Measurements from ENCODE around the gene USP53.
"Not testable (repeated sequence)": the region's sequence is repeated elsewhere in the genome, so short reads cannot be mapped to it uniquely, and the experiment has no call there.

USP53 gene

GRCh38 chr4:119229908-119230687 is 17.6 kb downstream of the USP53 start:
- DNase-seq = no peak

GRCh38 chr4:119231491-119231890 is 19.0 kb downstream of the USP53 start:
- DNase-seq = no peak

DNA sequence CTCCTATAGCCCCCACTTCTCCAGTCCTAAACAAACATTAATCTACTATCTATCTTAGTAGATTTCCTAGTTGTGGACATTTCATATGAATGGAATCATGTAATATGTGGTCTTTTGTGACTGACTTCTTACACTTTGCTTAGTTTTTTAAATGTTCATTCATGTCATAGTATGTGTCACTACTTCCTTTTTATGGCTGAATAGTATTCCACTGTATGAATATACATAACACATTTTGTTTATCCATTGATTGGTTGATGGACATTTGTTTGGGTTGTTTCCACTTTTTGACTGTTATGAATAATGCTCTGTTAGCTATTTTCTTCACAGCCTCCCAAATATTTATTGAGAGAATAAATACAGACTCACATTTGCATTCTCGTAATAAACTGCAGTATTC is 19.8 kb downstream of the USP53 start:
- DNase-seq = no peak

- no peak for DNase-seq
Observed at GRCh38 chr4:119233191-119233590, 20.7 kb downstream of the USP53 start.

DNA sequence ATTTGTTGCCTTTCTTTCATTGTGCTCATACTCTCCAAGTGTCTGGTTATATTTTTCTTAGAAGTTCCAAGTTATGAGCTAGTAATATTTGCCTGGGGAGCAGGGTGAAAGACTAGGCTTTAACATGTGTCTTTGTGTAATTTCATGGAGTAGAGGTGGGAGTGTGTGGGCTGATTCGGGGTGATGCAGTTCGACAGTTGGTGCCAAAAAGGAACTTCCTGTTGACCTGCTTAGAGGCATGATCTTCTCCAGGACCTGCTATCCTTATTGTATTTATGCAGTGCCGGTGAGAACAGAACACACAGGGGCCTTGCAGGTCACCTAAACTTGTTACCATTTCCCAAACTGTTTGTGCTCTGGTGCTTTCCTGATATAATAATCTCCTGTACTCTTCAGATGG is 21.2 kb downstream of the USP53 start:
- DNase-seq = no peak

DNA sequence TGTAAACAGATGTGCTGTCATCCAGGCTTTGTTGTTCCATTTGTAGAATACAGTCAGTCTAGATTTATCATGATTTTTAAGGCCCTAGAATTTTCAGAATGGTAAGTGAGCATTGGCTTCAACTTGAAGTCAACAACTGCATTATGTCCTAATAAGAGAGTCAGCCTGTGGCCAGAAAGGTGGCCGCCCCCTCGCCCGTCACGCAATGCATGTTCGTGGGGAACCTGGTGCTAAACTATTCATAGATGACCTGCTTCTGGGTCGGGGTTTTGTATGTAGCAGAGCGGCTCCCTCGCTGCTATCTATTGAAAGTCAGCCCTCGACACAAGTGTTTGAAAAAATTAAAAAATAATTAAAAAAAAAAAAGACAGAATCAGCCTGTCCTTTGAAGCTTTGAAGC is 24.7 kb downstream of the USP53 start:
- DNase-seq = no peak

- DNase-seq = no peak
Observed at GRCh38 chr4:119237642-119238041, 25.1 kb downstream of the USP53 start.

DNA sequence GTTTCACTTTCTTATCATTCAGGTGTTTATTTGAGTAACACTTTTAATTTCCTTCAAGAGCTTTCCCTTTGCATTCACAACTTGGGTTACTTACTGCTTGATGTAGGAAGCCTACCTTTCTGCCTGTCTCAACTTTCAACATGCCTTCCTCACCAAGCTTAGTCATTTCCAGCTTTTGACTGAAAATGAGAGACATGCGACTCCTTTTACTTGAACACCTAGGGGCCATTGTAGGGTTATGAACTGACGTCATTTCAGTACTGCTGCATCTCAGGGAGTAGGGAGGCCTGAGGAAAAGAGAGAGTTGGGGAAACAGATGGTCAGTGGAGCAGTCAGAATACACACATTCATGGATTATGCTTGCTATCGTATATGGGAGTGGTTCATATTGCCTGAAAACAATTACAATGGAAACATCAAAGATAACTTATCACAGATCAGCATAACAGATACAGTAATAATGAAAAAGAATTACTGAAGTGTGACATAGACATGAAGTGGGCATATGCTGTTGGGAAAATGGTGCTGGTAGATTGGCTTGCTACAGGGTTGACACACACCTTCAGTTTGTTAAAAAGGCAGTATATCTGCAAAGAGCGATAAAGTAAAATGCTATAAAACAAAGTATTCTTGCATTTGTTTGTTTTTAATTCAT is 25.7 kb downstream of the USP53 start:
- no peak for DNase-seq

DNA sequence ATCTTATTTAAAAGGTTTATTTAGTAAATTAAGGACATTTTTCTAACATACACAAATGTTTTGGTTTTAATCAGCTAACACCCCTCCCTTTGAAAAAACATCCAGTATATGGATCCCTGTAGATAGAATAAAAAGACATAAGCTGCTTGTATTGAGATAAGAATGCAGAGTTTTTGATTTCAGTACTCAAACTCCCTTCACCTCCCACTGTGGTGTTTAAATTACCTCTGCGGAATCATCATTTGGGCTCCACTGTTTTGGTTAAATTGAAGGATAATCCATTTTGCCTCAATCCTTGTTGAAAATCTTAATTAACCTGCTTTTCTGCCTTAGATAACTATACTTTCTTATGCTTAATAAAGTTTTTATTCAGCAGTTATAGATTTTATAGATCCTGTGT is 27.6 kb downstream of the USP53 start:
- no peak for DNase-seq

DNA sequence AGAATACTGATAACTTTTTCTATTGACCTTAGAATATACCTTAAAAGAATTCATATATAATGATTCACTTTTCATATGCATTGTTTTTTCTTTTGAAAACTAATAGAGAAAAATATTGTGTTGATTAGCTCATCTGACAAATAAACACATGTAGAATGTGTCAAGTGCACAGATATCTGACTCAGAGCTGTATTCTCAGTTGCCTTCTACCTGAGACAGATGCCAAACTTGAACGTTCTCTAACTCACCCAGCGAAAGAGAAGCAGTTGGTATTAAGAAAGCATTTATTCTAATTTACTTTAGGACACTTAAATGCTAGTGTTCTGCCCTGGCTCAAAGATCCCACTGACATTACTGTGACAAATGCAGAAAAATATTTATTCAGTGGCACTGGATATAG is 28.1 kb downstream of the USP53 start:
- no peak for DNase-seq

- DNase-seq = no peak
Observed at GRCh38 chr4:119242417-119242816, 29.9 kb downstream of the USP53 start.

GRCh38 chr4:119243868-119244267 is 31.4 kb downstream of the USP53 start:
- DNase-seq = no peak

DNA sequence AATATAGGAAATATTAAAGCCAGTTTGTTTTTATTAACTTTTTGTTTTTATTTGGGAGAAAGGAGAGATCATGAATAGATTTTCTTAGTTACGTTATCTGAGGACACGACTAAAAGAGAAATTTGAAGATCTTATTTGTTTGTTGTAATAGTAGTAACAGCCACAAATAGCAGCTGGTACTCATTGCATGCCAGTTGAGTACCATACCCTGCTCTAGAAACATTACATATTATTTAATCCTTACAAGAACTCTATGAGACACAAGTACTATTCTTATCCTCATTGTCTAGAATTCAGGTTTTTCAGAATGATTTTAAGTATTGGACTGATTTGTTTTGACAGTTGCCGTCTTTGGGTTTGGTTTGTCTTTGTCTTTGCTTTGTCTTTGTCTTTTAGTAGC is 31.8 kb downstream of the USP53 start:
- DNase-seq = no peak

DNA sequence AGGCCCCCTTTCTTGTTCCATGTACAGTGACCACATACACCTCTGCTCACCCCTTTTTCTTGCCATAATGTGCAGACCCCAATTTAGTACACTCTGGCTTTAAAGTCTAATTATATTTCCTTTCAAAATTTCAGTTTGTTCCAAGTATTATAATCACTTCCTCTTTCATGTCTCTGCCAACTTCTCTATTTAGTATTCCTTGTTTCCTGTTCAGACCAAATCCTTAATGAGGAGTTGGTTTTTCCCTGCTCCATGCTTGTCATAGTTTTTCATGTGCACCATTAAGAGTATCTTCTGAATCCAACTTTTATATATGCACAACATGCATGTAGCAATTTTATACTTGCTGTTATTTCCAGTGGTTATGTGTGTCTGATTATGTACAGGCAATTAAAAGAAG is 32.3 kb downstream of the USP53 start:
- DNase-seq = no peak

DNA sequence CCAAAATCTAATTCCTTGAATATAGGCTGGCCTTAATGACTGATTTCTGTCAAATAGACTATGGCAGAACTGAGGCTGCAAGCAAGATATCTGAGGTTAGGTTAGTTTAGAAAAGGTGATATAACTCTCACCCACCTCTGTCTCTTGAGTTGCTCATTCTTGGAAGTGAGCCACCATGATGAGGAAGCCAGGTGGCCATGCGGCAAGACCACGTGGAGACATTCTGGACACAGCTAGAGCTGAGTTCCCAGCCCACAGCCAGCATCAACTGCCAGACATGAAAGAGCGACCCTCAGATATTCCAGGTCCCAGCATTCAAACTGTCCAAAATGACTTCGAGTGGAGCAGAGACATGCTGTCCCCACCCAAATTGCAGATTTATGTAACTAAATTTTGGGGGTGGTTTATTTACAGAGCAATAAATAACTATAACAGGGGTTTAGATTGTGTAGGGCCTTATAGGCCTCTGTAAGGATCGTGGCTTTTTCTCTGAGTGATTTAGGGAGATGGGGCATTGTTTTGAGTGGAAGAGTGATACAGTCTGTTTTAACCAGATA is 33.7 kb downstream of the USP53 start:
- DNase-seq = no peak

- DNase-seq = not testable (repeated sequence)
Observed at GRCh38 chr4:119251037-119251436, 38.5 kb downstream of the USP53 start.

DNA sequence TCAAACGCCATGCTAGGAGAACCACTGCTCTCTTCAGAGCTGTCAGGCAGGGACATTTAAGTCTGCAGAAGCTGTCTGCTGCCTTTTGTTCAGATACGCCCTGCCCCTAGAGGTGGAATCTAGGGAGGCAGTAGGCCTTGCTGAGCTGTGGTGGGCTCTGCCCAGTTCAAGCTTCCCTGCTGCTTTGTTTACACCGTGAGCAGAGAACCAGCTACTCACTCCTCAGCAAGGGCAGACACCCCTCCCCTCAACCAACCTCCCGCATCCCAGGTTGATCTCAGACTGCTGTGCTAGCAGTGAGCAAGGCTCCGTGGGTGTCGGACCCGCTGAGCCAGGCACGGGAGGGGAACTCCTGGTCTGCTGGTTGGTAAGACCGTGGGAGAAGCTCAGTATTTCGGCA is 42.7 kb downstream of the USP53 start:
- not testable (repeated sequence) for DNase-seq

DNA sequence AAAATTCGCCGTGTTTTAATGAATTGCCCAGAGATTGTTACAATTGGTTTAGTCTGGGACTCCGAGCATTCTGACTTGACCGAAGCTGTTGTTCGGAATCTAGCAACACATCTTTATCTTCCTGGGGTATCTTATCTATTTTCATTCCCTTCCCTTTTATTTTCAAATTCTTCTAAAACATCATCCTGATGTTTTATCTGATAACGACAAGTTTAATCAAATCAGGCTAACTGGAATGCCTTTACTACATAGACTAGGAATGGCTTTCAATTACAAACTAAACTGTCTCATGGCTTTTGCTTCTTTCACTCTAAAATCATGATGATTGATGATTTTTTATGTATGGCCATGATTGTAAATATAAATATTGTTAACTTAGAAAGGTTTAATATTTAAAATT is 48.0 kb downstream of the USP53 start:
- no peak for DNase-seq

- DNase-seq = no peak
Observed at GRCh38 chr4:119261986-119262385, 49.5 kb downstream of the USP53 start.

DNA sequence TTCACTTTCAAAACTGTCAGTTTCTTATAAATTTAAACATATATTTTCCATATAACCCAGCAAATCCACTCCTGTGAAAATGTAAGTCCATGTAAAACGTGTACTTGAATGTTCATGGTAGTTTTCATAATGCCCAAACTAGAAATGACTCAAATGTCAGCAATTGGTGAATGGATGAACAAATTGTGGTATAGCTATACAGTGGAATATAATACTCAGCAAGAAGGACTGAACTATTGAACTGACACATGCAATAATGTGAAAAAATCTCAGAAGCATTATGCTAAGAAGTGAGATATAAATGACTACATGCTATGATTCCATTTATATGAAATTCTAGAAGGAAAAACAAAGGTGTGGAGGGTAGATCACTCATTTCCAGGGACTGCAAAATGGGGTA is 52.2 kb downstream of the USP53 start:
- DNase-seq = no peak

- DNase-seq = no peak
Observed at GRCh38 chr4:119266153-119266552, 53.6 kb downstream of the USP53 start.

GRCh38 chr4:119268466-119268865 is 56.0 kb downstream of the USP53 start:
- DNase-seq = no peak

DNA sequence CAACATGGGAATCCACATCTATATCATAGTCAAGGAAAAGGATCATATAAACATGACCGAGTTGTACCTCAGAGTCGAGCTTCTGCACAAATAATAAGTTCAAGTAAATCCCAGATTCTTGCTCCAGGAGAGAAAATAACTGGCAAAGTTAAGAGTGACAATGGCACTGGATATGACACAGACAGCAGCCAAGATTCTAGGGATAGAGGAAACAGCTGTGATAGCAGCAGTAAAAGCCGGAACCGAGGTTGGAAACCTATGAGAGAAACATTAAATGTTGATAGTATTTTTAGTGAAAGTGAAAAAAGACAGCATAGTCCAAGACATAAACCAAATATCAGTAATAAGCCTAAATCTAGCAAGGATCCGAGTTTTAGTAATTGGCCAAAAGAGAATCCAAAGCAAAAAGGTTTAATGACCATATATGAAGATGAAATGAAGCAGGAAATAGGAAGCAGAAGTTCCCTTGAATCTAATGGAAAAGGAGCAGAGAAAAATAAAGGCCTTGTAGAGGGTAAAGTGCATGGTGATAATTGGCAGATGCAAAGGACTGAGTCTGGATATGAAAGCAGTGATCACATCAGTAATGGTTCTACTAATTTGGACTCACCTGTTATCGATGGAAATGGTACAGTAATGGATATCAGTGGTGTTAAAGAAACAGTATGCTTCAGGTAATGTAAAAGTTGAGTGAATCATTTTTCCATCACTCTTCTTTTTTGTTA is 59.0 kb downstream of the USP53 start:
- DNase-seq = no peak

GRCh38 chr4:119279541-119279940 is 67.0 kb downstream of the USP53 start:
- DNase-seq = not testable (repeated sequence)

Measured in activated CD4-positive, alpha-beta T cell treated with anti-CD3 and anti-CD28 coated beads for 1 hour (primary cell).